ENCODE results near the gene SFXN5.

The SFXN5 gene

GRCh38 chr2:72981536-72981935, 90.0 kb downstream of the SFXN5 start:
- TF ChIP-seq BHLHE40 (IDR thresholded peaks at IDR 0.05; ENCODE audit: borderline replicate concordance) (no peak), TARDBP (IDR thresholded peaks at IDR 0.05) (no peak), NFRKB (IDR thresholded peaks at IDR 0.05) (no peak), ARNT (IDR thresholded peaks at IDR 0.05) (no peak), FOXA1 (IDR thresholded peaks at IDR 0.05) (no peak), FOXM1 (IDR thresholded peaks at IDR 0.05; ENCODE audit: borderline replicate concordance) (no peak), FOXK2 (IDR thresholded peaks at IDR 0.05) (no peak), L3MBTL2 (conservative IDR thresholded peaks at IDR 0.05) (no peak), ELF4 (IDR thresholded peaks at IDR 0.05) (no peak), ZNF384 (IDR thresholded peaks at IDR 0.05) (no peak), HDGF (IDR thresholded peaks at IDR 0.05; ENCODE audit: borderline replicate concordance) (no peak), PKNOX1 (IDR thresholded peaks at IDR 0.05) (no peak), SUZ12 (IDR thresholded peaks at IDR 0.05) (no peak), SP1 (IDR thresholded peaks at IDR 0.05) (no peak), LEF1 (IDR thresholded peaks at IDR 0.05; ENCODE audit: borderline replicate concordance) (no peak), CTBP1 (IDR thresholded peaks at IDR 0.05; ENCODE audit: borderline replicate concordance) (no peak)
- ChIA-PET CTCF (no interaction called here), POLR2A (no interaction called here)
- no peak for DNase-seq (ENCODE audit: extremely low spot score)

GRCh38 chr2:72980535-72981217, 90.8 kb downstream of the SFXN5 start:
- no peak for DNase-seq (ENCODE audit: extremely low spot score)
- ChIA-PET POLR2A (no interaction called here), CTCF (interaction anchor here (0.8 to 0.9 kb wide), 2 partner anchors 87 to 176 kb away, joined by 3 to 4 read pairs; no protein-coding TSS in a partner anchor)
- TF ChIP-seq SP1 (IDR thresholded peaks at IDR 0.05) (no peak), ARNT (IDR thresholded peaks at IDR 0.05) (no peak), TARDBP (IDR thresholded peaks at IDR 0.05) (no peak), PKNOX1 (IDR thresholded peaks at IDR 0.05) (no peak), SUZ12 (IDR thresholded peaks at IDR 0.05) (no peak), FOXA1 (IDR thresholded peaks at IDR 0.05) (no peak), ELF4 (IDR thresholded peaks at IDR 0.05) (no peak), CTBP1 (IDR thresholded peaks at IDR 0.05; ENCODE audit: borderline replicate concordance) (no peak), FOXK2 (IDR thresholded peaks at IDR 0.05) (no peak)

- ChIA-PET POLR2A (no interaction called here), CTCF (interaction anchor here (0.8 to 0.9 kb wide), 2 partner anchors 86 to 177 kb away, joined by 3 to 4 read pairs; no protein-coding TSS in a partner anchor)
- TF ChIP-seq LEF1 (IDR thresholded peaks at IDR 0.05; ENCODE audit: borderline replicate concordance) (no peak), FOXM1 (IDR thresholded peaks at IDR 0.05; ENCODE audit: borderline replicate concordance) (no peak), FOXA1 (IDR thresholded peaks at IDR 0.05) (no peak), ARNT (IDR thresholded peaks at IDR 0.05) (no peak), SP1 (IDR thresholded peaks at IDR 0.05) (no peak), TARDBP (IDR thresholded peaks at IDR 0.05) (no peak), BHLHE40 (IDR thresholded peaks at IDR 0.05; ENCODE audit: borderline replicate concordance) (no peak), L3MBTL2 (conservative IDR thresholded peaks at IDR 0.05) (no peak), SUZ12 (IDR thresholded peaks at IDR 0.05) (no peak), NFRKB (IDR thresholded peaks at IDR 0.05) (no peak), ZNF384 (IDR thresholded peaks at IDR 0.05) (no peak), FOXK2 (IDR thresholded peaks at IDR 0.05) (no peak), PKNOX1 (IDR thresholded peaks at IDR 0.05) (no peak)
- DNase-seq (ENCODE audit: extremely low spot score), result no peak
Measured at GRCh38 chr2:72979896-72980295, 91.6 kb downstream of the SFXN5 start.

GRCh38 chr2:72975017-72975416, 96.5 kb downstream of the SFXN5 start:
- no peak for DNase-seq (ENCODE audit: extremely low spot score)
- TF ChIP-seq FOXM1 (IDR thresholded peaks at IDR 0.05; ENCODE audit: borderline replicate concordance), result no peak
- no peak for TF ChIP-seq L3MBTL2 (conservative IDR thresholded peaks at IDR 0.05)
- no peak for TF ChIP-seq CTBP1 (IDR thresholded peaks at IDR 0.05; ENCODE audit: borderline replicate concordance)
- no peak for TF ChIP-seq TARDBP (IDR thresholded peaks at IDR 0.05)
- no peak for TF ChIP-seq ELF4 (IDR thresholded peaks at IDR 0.05)
- no peak for TF ChIP-seq NFRKB (IDR thresholded peaks at IDR 0.05)
- no peak for TF ChIP-seq FOXA1 (IDR thresholded peaks at IDR 0.05)
- ChIA-PET POLR2A (no interaction called here), CTCF (interaction anchor here (1.2 to 3.1 kb wide), 2 partner anchors 82 to 179 kb away, joined by 3 to 16 read pairs; no protein-coding TSS in a partner anchor)

GRCh38 chr2:72974436-72974754, 97.1 kb downstream of the SFXN5 start:
- DNase-seq (ENCODE audit: extremely low spot score), result no peak
- POLR2A ChIA-PET, result no interaction called here
- no peak for TF ChIP-seq TARDBP (IDR thresholded peaks at IDR 0.05)
- TF ChIP-seq ZNF384 (IDR thresholded peaks at IDR 0.05), result no peak
- no peak for TF ChIP-seq FOXM1 (IDR thresholded peaks at IDR 0.05; ENCODE audit: borderline replicate concordance)
- no peak for TF ChIP-seq FOXK2 (IDR thresholded peaks at IDR 0.05)
- no peak for TF ChIP-seq LEF1 (IDR thresholded peaks at IDR 0.05; ENCODE audit: borderline replicate concordance)
- TF ChIP-seq CTBP1 (IDR thresholded peaks at IDR 0.05; ENCODE audit: borderline replicate concordance), result no peak
- TF ChIP-seq SUZ12 (IDR thresholded peaks at IDR 0.05), result no peak
- TF ChIP-seq FOXA1 (IDR thresholded peaks at IDR 0.05), result no peak
- no peak for TF ChIP-seq NFRKB (IDR thresholded peaks at IDR 0.05)
- no peak for TF ChIP-seq ARNT (IDR thresholded peaks at IDR 0.05)
- no peak for TF ChIP-seq BHLHE40 (IDR thresholded peaks at IDR 0.05; ENCODE audit: borderline replicate concordance)
- TF ChIP-seq L3MBTL2 (conservative IDR thresholded peaks at IDR 0.05), result no peak
- CTCF ChIA-PET, result interaction anchor here (0.6 to 3.1 kb wide), 13 partner anchors 9 to 203 kb away, joined by 3 to 16 read pairs (median 5); partner anchors contain the start of gene SPR
